Measurements from ENCODE around the gene EIF3K. TPM values are rescaled to one million over a fixed set of nuclear protein-coding genes. Genes with fewer than 3 reads are reported as not detected.

Gene EIF3K
- total RNA-seq, 2 experiments from 2014 or later = 280 to 286 TPM

DNA sequence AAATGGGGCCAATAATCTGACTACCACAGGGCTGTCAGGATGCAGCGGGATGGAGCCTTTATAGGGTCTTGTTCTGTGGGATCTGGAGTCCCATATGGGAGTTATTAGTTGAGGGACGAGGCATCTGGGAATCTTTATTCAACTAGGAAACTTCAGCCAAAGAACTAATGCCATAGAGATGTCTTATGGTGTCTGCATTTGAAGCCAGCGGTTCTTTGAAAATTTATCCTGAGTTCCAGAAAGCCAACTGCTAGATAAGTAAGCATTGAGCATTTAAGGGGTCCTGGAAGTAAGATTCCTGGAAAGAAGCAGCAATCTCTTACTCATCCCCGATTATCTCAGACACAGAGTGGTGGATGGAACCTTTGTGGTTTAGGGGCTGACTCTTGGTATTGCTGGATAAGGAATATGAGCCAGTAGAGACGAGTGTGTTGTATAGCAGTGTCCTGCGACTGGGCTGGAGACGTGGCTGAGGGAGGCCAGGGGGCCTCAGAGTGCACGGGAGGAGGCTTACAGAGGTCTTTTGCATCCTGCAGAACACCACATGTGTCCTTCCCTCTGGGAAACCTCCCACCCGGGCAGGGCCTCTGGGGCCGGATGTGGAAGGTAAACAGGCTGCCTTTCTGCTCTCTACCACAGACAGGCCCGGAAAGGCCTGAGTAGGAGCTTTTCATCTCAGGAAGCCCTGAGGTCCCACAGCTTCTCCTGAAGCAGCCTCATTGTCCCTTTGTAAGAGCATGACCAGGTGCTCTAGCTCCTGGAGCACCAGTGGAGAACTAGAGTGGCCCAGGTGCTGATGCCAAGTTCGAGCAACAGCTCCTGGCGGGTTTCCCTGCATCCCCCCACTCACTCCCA, 57.3 kb downstream of the EIF3K start:
- POLR2A ChIA-PET = no interaction called here
- CTCF ChIA-PET = interaction anchor here (0.5 to 0.7 kb wide), 2 partner anchors 17 to 314 kb away, joined by 3 read pairs; no protein-coding TSS in a partner anchor

DNA sequence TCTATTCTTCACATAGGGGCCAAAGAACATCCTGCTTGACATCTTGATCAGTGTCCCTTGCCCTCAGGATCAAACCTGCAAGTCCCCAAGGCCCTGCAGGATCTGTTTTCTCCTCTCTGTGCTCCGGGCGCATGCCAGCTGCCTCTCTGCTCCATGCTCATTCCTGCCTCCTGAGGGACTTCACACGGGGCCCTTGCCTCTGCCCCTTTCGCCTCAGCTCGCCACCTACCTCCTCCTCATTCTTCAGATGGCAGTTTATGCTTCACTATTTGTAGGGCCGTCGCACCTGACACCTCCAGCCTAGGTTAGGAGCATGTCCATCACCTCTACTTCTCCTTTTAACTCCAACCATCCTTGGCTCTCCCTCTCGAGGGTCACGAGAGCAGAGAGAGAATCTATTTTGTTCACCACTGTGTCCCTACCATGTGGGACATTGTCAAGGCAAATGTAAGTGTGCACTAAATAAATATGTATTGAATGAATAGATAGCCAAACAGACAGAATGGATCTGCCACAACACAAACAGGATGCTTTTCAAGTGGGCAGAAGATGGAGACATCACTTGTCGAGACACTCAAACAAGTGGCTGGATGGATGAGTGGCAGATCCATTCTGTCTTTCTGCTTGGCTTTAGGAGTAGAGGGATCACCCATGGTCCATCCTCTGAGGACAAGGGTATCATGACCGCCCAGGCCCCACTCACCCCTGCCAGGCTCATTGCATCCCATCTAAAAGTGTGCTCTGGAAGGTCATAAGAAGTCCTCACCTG, 58.1 kb downstream of the EIF3K start:
- POLR2A ChIA-PET = no interaction called here
- CTCF ChIA-PET = interaction anchor here (0.5 to 0.7 kb wide), 2 partner anchors 18 to 315 kb away, joined by 3 read pairs; no protein-coding TSS in a partner anchor

GRCh38 chr19:38678217-38678890, 59.4 kb downstream of the EIF3K start:
- POLR2A ChIA-PET = no interaction called here
- CTCF ChIA-PET = no interaction called here

DNA sequence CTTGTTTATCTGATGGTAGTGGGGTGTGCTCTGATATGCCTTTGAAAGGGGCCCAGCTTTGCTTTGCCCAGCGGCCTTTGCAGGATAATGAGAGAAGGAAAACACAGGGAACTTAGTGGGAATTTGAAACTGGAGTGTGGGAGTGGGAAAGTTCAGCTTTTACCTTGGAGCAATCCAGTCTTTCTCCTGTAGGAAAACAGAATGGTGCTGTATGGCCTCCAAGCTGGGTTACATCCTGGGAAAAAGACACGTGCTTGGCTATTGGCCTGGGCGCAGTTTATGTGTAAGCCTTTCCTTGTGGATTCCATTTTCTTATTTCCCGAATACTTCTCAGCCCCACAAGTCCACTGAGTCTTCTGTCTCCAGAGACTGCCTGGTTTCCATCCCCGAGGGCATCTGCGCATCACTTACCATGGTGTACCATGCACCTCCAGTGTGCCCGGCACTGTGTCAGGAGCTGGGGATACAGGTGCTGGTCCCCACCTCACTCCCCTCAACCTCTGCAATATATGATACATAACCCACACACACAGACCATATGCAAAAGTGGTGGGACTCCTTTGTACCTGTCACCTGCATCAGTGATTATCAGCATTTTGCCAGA, 60.0 kb downstream of the EIF3K start:
- ChIA-PET POLR2A (no interaction called here), CTCF (no interaction called here)

GRCh38 chr19:38679839-38680238, 60.9 kb downstream of the EIF3K start:
- ChIA-PET CTCF (interaction anchor here (0.6 kb wide), 2 partner anchors 39 to 45 kb away, joined by 3 to 5 read pairs; no protein-coding TSS in a partner anchor), POLR2A (interaction anchor here (0.6 kb wide), 1 partner anchor 255 kb away, joined by 3 read pairs; no protein-coding TSS in a partner anchor)

DNA sequence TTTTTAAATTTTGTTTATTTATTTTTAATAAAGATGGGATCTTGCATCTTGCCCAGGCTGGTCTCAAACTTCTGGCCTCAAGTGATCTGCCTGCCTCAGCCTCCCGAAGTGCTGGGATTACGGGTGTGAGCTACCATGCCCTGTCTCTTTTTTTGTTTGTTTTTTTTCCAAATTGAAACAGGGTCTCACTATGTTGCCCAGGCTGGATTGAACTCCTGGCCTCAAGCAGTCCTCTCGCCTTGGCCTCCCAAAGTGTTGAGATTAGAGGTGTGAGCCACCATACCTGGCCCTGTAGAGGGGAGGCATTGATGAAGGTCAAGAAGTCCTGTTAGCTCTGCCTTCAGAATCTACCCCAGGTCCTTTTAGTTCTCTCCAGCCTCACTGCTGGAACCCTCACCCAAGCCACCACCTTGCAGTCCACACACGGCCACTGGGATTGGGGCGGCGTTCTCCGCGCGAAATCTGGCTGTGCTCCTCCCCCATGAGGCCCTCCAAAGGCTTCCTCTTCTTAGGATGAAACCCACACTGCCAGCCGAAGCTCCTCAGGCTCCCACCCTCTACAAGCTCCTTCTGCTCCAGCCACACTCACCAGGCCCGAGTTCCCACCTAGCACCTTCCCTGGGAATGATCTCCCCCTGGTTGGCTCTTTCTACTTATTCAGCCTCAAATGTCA, 63.3 kb downstream of the EIF3K start:
- CTCF ChIA-PET = interaction anchor here (0.7 to 2.0 kb wide), 2 partner anchors 15 to 21 kb away, joined by 3 to 4 read pairs; no protein-coding TSS in a partner anchor
- POLR2A ChIA-PET = interaction anchor here (0.6 kb wide), 1 partner anchor 30 kb away, joined by 3 read pairs; no protein-coding TSS in a partner anchor

DNA sequence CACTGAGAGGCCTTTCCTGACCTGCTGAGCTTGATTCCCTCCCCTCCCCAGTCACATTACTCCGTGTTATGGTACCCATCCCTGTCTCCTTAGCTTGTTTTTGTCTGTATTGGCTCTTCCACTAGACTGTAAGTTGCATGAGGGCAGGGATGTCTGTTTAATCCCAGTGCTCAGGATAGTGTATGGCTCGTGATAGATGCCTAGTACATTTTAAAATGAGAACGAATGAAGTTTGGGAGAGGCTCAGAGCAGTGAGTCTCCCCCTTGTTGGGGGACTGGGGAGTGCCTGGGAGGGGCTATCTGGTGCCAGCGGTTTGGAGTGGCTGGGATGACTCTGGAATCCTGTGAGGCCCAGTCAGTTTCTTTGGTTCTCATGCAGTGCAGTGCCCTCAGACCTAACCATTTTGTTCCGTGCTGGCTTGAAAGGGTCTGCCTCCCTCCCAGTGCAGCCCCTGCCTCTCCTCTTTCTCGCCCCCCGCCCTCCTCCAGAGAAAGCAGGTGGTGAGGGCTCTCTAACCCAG, 63.9 kb downstream of the EIF3K start:
- CTCF ChIA-PET = interaction anchor here (0.7 to 2.0 kb wide), 2 partner anchors 15 to 22 kb away, joined by 3 to 4 read pairs; no protein-coding TSS in a partner anchor
- POLR2A ChIA-PET = no interaction called here

- CTCF ChIA-PET = interaction anchor here (2.0 kb wide), 1 partner anchor 23 kb away, joined by 4 read pairs; no protein-coding TSS in a partner anchor
- POLR2A ChIA-PET = no interaction called here
Observed at GRCh38 chr19:38683393-38684077, 64.5 kb downstream of the EIF3K start.

- CTCF ChIA-PET = no interaction called here
- POLR2A ChIA-PET = no interaction called here
Observed at GRCh38 chr19:38684078-38684861, 65.3 kb downstream of the EIF3K start.

DNA sequence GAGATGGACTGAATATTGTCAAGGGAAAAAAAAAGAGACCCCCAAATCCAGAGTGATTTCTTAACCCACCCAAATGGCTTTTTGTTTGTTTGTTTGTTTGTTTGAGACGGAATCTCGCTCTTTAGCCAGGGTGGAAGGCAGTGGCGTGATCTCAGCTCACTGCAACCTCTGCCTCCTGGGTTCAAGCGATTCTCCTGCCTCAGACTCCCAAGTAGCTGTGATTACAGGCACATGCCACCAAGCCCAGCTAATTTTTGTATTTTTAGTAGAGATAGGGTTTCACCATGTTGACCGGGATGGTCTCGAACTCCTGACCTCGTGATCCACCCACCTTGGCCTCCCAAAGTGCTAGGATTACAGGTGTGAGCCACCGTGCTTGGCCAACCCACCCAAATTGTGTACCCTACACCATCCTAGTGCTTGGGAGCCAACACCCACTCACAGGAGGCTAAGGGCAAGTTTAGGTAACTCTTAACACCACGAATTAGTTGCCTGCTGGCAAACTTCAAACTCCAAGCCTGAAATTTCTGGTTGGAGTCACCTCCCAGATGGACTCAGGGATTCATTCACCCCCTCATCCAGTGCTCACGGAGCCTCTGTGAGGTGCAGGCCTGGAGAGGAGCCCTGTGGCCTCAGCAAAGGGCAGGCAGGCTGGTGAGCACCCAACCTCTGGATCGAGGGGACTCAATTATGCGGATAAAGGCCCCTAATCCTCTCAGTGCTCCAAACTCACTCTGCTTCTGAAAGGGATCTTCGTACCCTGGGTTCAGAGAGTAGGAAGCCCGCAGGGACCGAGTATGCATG, 66.1 kb downstream of the EIF3K start:
- CTCF ChIA-PET = no interaction called here
- POLR2A ChIA-PET = no interaction called here

- CTCF ChIA-PET = interaction anchor here (0.6 to 1.3 kb wide), 4 partner anchors 9 to 152 kb away, joined by 3 to 4 read pairs (median 3); partner anchors contain the start of gene ACTN4
- POLR2A ChIA-PET = no interaction called here
Observed at GRCh38 chr19:38685666-38686529, 66.9 kb downstream of the EIF3K start.

DNA sequence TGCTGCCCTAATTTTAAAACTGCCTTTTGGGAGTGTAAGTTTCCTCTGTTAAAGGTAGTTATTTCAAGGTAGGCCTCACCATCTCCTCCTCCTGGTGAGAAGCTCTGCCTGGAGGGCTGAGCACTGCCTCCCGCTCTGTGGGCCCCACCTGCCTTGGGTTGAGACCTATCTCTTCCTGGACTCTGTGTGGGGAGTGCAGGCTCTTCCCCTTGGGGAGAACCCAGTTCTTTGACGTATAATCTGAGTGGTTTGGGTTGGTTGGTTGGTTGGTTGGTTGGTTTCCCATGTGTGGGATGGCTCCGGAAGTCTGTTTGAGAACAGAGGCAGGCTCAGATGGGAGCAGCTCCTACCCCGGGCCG, 67.5 kb downstream of the EIF3K start:
- CTCF ChIA-PET = interaction anchor here (0.6 to 1.3 kb wide), 4 partner anchors 9 to 151 kb away, joined by 3 to 4 read pairs (median 3); partner anchors contain the start of gene ACTN4
- POLR2A ChIA-PET = no interaction called here
